Cardiac fibroblast (primary cell): ENCODE data around the gene MCF2L.

Source experiments
- DNase-seq, 2 donors: peaks; one replicate each; pipeline versions ENCODE4 v3.0.0 to v3.0.0-alpha.2; 2010; ENCODE audit warnings: low read depth in 2 of 2
- H3K4me3 ChIP-seq, 2 donors: replicated peaks in 1 of 2; 1 replicate in 1 of 2; 2 replicates in 1 of 2; pipeline ENCODE4 v1.5.1; 2011; ENCODE audit warnings: low read depth in 2 of 2, low read length in 2 of 2, mild to moderate bottlenecking in 2 of 2, moderate library complexity in 1 of 2
- CTCF ChIP-seq: IDR thresholded peaks from one replicate; pipeline ENCODE4 v1.5.1; 2011; ENCODE audit warnings: low read depth, mild to moderate bottlenecking, low read length, inconsistent platforms

MCF2L gene

GRCh38 chr13:113015826-113016525 is 47.0 kb downstream of the MCF2L start:
- no peak overlapping the region for H3K4me3 ChIP-seq
- no peak for DNase-seq
- TF ChIP-seq CTCF = no peak

- DNase-seq = no peak
- no peak overlapping the region for H3K4me3 ChIP-seq
- no peak for TF ChIP-seq CTCF
These were observed 47.7 kb downstream of the MCF2L start for GRCh38 chr13:113016526-113017295.

GRCh38 chr13:113017506-113018215 is 48.6 kb downstream of the MCF2L start:
- no peak for DNase-seq
- TF ChIP-seq CTCF = no peak
- H3K4me3 ChIP-seq = no peak overlapping the region

- DNase-seq = no peak
- H3K4me3 ChIP-seq = no peak overlapping the region
- no peak for TF ChIP-seq CTCF
These were observed 49.9 kb downstream of the MCF2L start for GRCh38 chr13:113018676-113019465.

- no peak overlapping the region for H3K4me3 ChIP-seq
- no peak for TF ChIP-seq CTCF
- DNase-seq = no peak
These were observed 51.5 kb downstream of the MCF2L start for GRCh38 chr13:113020323-113021080.

- TF ChIP-seq CTCF = no peak
- no peak overlapping the region for H3K4me3 ChIP-seq
- DNase-seq = no peak
These were observed 52.4 kb downstream of the MCF2L start for GRCh38 chr13:113021391-113021790.
